HL-60 (cell line): Measurements from ENCODE around the gene CCDC54.

ENCODE experiments used
- GABPA ChIP-seq: IDR thresholded peaks from 2 replicates; pipeline ENCODE4 v1.6.1; 2012; ENCODE audit warnings: low read depth
- POLR2AphosphoS5 ChIP-seq: IDR thresholded peaks from 2 replicates; pipeline ENCODE4 v1.6.1; 2012; ENCODE audit warnings: low read depth
- SPI1 ChIP-seq: IDR thresholded peaks from 2 replicates; pipeline ENCODE4 v1.6.1; 2012; ENCODE audit warnings: low read depth, mild to moderate bottlenecking, borderline replicate concordance
- TF ChIP-seq, protein P1 (sequence below): IDR thresholded peaks from one replicate; pipeline ENCODE4 v1.5.1; 2011; ENCODE audit warnings: low read length, control low read depth, inconsistent platforms; ENCODE audit not compliant: insufficient read depth
- TF ChIP-seq, protein P2 (sequence below): IDR thresholded peaks from 2 replicates; pipeline ENCODE4 v1.6.1; 2012; ENCODE audit warnings: low read depth; ENCODE audit not compliant: insufficient replicate concordance

DNA sequence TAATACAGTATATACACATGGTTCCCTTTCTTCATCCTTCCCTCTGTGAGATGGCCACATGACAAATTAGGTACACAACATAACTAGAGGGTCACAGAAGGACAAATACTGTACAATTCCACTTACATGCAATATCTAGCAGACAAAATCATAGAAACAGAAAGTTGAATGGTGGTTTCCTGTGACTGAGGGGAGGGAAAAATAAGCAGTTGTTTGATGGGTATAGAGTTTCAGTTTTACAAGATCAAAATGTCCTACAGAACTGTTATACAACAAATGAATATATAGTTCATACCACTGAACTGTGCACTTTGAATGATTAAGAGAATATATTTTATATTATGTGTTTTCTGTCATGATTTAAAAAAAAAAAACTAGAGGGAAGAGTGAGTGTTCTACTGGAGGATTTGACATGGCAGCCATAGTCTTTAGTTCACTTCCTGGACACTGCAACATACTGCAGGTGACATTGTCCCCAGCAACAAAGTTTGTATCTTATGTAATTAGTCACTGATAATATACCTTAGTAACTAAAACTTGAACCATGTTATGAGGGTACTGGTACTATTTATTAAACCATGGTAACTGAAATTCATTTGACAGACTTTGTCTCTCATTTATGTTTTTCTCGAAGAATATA lies 37.2 kb downstream of the CCDC54 start:
- TF ChIP-seq, protein P1, sequence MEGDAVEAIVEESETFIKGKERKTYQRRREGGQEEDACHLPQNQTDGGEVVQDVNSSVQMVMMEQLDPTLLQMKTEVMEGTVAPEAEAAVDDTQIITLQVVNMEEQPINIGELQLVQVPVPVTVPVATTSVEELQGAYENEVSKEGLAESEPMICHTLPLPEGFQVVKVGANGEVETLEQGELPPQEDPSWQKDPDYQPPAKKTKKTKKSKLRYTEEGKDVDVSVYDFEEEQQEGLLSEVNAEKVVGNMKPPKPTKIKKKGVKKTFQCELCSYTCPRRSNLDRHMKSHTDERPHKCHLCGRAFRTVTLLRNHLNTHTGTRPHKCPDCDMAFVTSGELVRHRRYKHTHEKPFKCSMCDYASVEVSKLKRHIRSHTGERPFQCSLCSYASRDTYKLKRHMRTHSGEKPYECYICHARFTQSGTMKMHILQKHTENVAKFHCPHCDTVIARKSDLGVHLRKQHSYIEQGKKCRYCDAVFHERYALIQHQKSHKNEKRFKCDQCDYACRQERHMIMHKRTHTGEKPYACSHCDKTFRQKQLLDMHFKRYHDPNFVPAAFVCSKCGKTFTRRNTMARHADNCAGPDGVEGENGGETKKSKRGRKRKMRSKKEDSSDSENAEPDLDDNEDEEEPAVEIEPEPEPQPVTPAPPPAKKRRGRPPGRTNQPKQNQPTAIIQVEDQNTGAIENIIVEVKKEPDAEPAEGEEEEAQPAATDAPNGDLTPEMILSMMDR, result no peak
- TF ChIP-seq POLR2AphosphoS5 (no peak), SPI1 (no peak), GABPA (no peak)
- TF ChIP-seq, protein P2, sequence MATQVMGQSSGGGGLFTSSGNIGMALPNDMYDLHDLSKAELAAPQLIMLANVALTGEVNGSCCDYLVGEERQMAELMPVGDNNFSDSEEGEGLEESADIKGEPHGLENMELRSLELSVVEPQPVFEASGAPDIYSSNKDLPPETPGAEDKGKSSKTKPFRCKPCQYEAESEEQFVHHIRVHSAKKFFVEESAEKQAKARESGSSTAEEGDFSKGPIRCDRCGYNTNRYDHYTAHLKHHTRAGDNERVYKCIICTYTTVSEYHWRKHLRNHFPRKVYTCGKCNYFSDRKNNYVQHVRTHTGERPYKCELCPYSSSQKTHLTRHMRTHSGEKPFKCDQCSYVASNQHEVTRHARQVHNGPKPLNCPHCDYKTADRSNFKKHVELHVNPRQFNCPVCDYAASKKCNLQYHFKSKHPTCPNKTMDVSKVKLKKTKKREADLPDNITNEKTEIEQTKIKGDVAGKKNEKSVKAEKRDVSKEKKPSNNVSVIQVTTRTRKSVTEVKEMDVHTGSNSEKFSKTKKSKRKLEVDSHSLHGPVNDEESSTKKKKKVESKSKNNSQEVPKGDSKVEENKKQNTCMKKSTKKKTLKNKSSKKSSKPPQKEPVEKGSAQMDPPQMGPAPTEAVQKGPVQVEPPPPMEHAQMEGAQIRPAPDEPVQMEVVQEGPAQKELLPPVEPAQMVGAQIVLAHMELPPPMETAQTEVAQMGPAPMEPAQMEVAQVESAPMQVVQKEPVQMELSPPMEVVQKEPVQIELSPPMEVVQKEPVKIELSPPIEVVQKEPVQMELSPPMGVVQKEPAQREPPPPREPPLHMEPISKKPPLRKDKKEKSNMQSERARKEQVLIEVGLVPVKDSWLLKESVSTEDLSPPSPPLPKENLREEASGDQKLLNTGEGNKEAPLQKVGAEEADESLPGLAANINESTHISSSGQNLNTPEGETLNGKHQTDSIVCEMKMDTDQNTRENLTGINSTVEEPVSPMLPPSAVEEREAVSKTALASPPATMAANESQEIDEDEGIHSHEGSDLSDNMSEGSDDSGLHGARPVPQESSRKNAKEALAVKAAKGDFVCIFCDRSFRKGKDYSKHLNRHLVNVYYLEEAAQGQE, result no peak
